Measurements from ENCODE around the gene SPSB4. TPM values are rescaled to one million over a fixed set of nuclear protein-coding genes. Genes with fewer than 3 reads are reported as not detected.

SPSB4 gene
- total and polyA plus RNA-seq, 4 donors = 0.19 to 1.9 (median 0.87) TPM

GRCh38 chr3:141070229-141070628 lies 19.1 kb downstream of the SPSB4 start:
- Histone ChIP-seq H3K9ac (ENCODE audit: low read depth in 1 of 2, low read length in 2 of 2) (no peak overlapping the region), H3K4me1 (ENCODE audit: control insufficient read depth in 4 of 4, insufficient read depth in 4 of 4, low read length in 3 of 4) (no peaks in the 10 kb centered on the region), H3K36me3 (ENCODE audit: control insufficient read depth in 4 of 4, insufficient read depth in 3 of 4, low read depth in 1 of 4, low read length in 3 of 4) (no peaks in the 10 kb centered on the region), H3K4me3 (ENCODE audit: low read depth in 1 of 3, low read length in 3 of 3) (no peak overlapping the region), H3K27ac (ENCODE audit: low read depth in 1 of 2, low read length in 2 of 2) (no peak overlapping the region), H3K9me3 (ENCODE audit: control insufficient read depth in 4 of 4, low read length in 3 of 4) (no peaks in the 10 kb centered on the region), H3K27me3 (ENCODE audit: control insufficient read depth in 4 of 4, insufficient read depth in 4 of 4, low read length in 3 of 4) (no peaks in the 10 kb centered on the region)
- DNase-seq (ENCODE audit: low spot score) = no peak
- 92% methylated on average over 1 of the region's 1 CpG for WGBS
- no peak for TF ChIP-seq NR2F2 (IDR thresholded peaks at IDR 0.05)
- no peak for TF ChIP-seq ATF3 (IDR thresholded peaks at IDR 0.05)
- TF ChIP-seq SP1 (IDR thresholded peaks at IDR 0.05) = no peak
- TF ChIP-seq FOXA2 (IDR thresholded peaks at IDR 0.05) = no peak
- TF ChIP-seq ZBTB33 (IDR thresholded peaks at IDR 0.05) = no peak
- no peak for TF ChIP-seq YY1 (IDR thresholded peaks at IDR 0.05)
- no peak for TF ChIP-seq HNF4A (conservative IDR thresholded peaks at IDR 0.05)
- TF ChIP-seq CTCF (IDR thresholded peaks at IDR 0.05; ENCODE audit: low read depth, low read length, missing input control) = no peak

GRCh38 chr3:141070727-141071357 lies 19.7 kb downstream of the SPSB4 start:
- no peak for TF ChIP-seq FOXA1 (IDR thresholded peaks at IDR 0.05)
- TF ChIP-seq NR2F2 (IDR thresholded peaks at IDR 0.05) = no peak
- TF ChIP-seq HNF4A (conservative IDR thresholded peaks at IDR 0.05) = no peak
- no peak for TF ChIP-seq YY1 (IDR thresholded peaks at IDR 0.05)
- TF ChIP-seq HNF4G (IDR thresholded peaks at IDR 0.05) = no peak
- no peak for TF ChIP-seq JUND (IDR thresholded peaks at IDR 0.05)
- no peak for TF ChIP-seq EGR1 (IDR thresholded peaks at IDR 0.05; ENCODE audit: low read depth in 2 of 2)
- no peak for TF ChIP-seq FOXA2 (IDR thresholded peaks at IDR 0.05)
- TF ChIP-seq GABPA (IDR thresholded peaks at IDR 0.05 in 1 of 2, conservative IDR thresholded peaks at IDR 0.05 in 1 of 2) = no peak
- no peak for TF ChIP-seq RXRA (IDR thresholded peaks at IDR 0.05)
- no peak for TF ChIP-seq REST (IDR thresholded peaks at IDR 0.05)
- H3K9ac ChIP-seq (ENCODE audit: low read depth in 1 of 2, low read length in 2 of 2) = no peak overlapping the region
- H3K36me3 ChIP-seq (ENCODE audit: control insufficient read depth in 4 of 4, insufficient read depth in 3 of 4, low read depth in 1 of 4, low read length in 3 of 4) = no peaks in the 10 kb centered on the region
- DNase-seq (ENCODE audit: low spot score) = no peak
- H3K27ac ChIP-seq (ENCODE audit: low read depth in 1 of 2, low read length in 2 of 2) = no peak overlapping the region
- H3K4me1 ChIP-seq (ENCODE audit: control insufficient read depth in 4 of 4, insufficient read depth in 4 of 4, low read length in 3 of 4) = no peaks in the 10 kb centered on the region
- no peaks in the 10 kb centered on the region for H3K9me3 ChIP-seq (ENCODE audit: control insufficient read depth in 4 of 4, low read length in 3 of 4)
- WGBS = 87% methylated on average over 13 of the region's 13 CpGs
- no peaks in the 10 kb centered on the region for H3K27me3 ChIP-seq (ENCODE audit: control insufficient read depth in 4 of 4, insufficient read depth in 4 of 4, low read length in 3 of 4)
- no peak overlapping the region for H3K4me3 ChIP-seq (ENCODE audit: low read depth in 1 of 3, low read length in 3 of 3)

All from liver (tissue), 9 donors.